ENCODE results near the gene C6orf136.

The C6orf136 gene

DNA sequence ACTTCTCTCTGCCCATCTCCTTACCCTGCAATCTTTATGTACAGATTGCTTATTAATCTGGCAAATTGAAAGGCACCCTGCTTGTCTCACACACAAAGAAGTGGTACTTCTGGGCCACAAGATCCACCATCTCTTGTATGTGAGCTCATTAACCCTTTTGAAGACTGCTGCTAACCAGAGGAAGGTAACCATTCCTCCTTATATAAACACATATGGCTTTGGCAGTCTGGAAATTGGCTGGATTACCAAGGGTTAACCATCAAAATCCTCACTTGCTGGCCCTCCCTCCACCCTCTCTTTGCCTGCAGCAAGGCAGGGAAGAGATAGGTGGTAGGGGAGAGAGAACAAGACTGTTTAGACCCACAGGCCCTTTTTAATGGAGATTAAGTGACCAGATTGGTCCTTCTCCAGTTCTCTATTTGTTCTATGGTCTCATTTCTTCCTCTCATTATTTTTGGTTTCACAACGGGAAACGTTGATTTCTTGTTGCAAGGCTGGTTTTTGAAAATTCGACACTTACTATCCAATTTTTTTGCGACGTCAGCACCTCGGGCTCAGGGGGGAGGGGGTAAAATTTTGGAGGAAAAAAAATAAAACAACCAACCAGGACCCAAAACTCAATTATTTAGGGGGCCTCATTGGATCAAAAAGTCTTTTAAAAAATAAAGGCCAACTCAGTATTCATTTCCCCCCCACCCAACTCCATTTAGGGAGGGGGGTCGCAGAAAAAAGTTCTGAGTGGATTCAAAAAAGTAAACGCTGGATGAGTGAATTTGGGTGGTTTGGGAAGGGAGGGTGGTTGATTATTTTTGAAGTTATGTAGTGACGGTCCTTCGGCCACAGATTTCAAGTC, 30.7 kb upstream of the C6orf136 start:
- DNase-seq (ENCODE audit: low read depth): peak; percentile 21

DNA sequence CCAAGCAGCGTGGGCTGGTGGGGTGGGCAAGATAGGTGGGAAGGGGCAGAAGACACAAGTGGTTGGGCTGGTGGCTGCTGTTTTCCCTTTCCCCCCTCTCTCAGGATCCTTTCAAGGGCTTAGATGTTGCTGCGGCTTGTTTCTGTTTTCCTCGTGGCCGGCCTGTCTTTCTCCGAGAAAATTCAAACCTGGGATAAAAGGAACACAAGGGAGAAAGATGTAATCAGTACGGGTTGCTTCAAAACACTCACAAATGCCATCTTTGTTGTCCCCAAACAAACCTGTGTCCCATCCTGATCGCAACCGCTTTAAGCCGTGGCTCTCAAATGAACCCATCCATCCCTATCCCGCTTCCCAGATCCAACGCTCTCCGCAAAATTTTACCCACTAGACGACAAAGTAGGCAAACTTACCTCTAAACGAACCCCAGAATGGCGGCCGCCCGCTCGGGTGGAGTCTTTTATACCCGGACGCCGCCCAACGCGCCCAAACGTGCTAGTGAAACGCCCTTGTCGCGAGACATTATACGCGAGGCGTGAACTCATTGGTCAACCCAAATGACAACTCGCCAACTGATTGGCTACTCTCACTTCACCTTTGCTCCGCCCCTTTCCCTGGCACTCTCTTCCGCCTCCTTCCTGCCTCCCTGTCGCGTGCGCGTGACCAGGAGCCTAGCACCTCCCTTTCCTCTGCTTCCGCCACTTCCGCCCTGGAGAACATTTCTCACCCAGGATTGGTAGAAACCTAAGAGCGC, 29.9 kb upstream of the C6orf136 start, which contains the start of gene PPP1R10:
TSS of gene PPP1R10 (minus strand) at position 433 of the 754 bp plus-strand sequence. CDS start 7,299 bp downstream, outside the sequence.
- peak; percentile 95 for DNase-seq (ENCODE audit: low read depth)

DNA sequence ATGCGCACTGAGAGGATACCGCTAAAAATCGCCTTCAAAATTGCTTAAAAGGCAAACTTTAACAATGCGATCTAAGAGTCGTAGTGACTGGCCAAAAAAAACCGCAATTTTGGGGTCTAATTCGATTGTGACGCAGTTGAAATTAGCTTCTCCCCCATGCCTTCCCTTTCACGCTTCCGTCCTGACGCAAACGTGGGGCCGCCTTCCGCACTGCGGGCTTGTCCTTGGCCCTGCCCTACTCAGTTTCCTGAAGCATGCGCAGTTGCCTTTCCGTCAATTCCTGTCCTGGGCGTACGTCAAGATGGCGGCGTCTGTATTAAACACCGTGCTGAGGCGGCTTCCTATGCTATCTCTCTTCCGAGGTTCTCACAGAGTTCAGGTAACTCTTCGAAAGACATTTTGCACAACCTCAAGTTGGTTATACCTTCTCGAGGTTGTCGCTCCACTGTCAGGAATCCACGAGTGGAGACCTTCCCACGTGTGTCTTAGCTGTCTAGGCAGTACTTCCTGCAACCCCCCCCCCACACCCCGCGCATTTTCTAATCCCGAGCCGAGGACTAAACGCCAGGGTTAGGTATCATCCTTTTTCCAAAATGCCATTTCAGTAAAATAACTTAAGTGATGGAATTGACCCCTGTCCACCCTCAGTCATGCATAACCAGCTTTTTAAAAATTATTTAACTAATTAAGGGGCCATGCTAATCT, 29.2 kb upstream of the C6orf136 start, which contains the start of gene MRPS18B:
TSS of gene MRPS18B (plus strand) at position 276 of the 705 bp plus-strand sequence. CDS start at position 302, 26 bp downstream.
- DNase-seq (ENCODE audit: low read depth): peak; percentile 97

DNA sequence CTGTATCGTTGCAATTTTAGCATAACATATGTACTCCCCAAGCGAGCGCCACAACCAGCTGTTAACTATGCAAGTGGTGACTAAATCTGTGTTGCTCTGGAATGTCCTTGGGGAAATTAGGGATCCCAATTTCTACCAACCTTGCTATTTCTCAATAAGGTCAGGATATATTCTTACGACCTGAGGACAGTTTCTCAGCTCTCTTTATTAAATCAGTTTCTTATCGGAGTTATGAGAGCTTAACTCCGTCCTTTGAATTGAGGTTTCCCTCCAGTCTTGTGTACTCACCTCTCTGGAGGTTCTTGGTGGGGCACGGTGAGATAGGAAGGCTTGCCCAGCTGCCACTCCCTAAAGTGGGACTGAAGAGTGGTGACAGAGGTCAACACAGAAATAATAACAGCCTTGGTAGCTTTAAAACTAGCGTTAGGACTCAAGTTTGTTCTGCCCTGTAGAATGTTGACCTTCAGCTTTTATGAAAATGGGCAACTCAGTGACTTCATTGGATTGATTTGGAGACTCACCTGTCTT, 28.6 kb upstream of the C6orf136 start:
- no peak for DNase-seq (ENCODE audit: low read depth)

DNA sequence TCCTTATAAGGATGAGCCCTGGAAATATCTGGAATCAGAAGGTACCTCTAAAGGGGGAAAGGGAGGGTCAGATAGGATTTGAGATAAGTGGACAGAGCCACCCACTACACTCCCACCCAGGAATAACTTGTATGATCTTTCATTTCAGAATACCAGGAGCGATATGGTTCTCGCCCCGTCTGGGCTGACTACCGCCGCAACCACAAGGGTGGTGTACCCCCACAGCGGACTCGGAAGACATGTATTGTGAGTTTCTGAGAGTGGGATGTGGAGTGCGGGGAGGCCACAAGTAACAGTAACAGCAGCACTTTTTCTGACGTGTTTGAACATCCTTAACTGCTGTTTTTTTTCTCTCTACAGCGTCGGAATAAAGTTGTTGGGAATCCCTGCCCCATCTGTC, 27.4 kb upstream of the C6orf136 start:
- DNase-seq (ENCODE audit: low read depth): no peak

DNA sequence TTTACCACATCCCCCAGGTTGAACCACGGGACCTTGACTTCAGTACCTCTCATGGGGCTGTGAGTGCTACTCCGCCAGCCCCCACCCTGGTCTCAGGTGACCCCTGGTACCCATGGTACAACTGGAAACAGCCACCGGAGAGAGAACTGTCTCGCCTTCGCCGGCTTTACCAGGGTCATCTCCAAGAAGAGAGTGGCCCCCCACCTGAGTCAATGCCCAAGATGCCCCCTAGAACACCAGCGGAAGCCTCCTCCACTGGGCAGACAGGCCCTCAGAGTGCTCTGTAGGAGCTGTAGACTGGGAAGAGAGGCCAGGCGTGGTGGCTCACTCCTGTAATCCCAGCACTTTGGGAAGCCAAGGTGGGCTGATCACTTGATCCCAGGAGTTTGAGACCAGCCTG, 21.4 kb upstream of the C6orf136 start:
- no peak for DNase-seq (ENCODE audit: low read depth)

DNA sequence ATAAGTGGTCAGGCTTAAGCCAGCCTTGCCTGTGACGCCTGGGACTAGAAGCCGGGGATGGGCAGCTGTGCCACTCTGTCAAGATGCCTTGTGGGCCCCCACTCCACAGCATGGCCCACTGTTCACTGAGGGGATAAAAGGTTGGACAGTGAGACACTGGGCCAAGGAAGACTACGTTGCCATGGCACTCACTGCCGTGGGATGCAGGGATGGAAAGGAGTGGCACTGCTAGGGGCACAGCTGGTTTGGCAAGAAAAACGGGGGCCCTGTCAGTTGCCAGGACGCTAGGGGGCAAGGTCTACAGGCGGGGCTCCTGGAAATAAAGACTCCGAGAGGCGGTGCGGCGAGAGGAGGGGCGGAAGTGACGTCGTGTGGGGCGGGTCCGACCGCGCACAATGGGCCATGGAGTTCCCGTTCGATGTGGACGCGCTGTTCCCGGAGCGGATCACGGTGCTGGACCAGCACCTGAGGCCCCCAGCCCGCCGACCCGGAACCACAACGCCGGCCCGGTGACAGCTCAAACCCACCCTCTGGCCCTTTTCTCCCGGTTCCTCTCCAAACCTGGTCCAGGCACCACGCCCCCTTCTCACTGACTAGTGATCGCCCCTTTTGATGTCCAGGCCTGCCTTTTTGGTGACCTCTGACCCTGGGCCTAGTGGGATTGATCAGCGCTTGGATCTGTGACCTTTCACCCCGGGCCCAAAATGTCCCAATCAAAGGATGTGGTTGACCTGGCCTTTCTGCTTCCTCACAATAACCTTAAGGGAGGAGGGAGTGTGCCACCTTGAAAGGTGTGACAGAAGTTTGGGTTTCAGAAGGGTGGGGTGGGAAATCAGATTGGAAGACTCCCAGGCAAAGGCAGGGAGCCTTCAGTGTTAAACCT, 20.2 kb upstream of the C6orf136 start, which contains the start of gene ATAT1:
TSS of gene ATAT1 (plus strand) at position 391 of the 883 bp plus-strand sequence.
- DNase-seq (ENCODE audit: low read depth): peak; percentile 81

DNA sequence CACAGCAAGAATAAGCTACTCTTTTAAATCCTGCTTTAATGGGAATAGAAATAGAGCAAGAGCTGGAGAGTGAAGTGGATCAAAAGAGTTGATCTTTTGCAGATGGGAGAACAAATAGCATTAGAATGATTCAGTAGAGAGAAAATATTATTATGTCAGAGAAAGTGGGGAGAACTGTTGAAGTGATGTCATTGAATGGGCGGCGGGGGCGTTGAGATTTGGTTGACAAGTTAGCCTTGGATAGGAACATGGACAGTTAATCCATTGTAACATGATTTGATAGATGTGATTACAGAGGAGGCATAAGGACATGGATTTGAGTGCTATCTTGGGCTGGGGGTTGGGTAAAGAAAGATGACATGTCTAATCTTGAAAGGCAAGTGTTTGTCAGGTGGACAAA, 11.1 kb upstream of the C6orf136 start:
- DNase-seq (ENCODE audit: low read depth): no peak

DNA sequence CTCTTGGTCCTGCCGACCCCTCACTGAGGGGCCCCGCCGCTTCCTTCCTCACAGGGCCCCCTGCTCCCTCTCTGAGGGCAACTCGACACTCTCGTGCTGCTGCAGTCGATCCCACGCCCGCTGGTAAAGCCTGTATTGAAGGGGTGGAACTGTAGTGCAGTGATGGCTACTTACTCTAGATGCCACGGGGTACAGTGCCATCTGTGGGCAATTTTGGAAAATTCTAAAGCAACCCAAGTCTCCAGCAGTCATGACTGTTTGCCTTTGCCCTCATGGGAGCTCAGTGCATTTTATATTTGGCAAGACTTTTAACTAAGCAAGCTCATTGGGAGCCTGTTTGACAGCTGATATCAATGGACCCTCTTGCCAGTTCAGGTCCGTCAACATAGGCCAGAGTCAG, 6.5 kb upstream of the C6orf136 start:
- no peak for DNase-seq (ENCODE audit: low read depth)

DNA sequence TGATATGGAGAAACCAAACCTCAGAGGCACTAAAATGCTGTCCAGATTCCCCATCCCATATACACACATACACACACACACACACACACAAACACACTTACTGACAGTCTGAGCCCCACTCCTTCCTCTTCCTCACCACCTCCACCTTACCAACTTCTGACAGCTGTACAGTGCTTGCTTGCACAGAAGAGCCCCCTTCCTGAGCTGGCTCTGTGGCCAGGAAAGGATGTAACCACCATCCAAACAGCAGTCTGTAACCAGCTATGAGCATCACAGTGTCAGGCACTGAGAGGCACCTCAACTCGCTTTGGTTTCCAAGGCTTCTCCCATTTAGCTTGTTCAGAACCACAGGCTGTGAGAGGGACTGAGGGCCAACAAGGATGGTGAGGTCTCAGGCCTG, 5.9 kb upstream of the C6orf136 start:
- no peak for DNase-seq (ENCODE audit: low read depth)

DNA sequence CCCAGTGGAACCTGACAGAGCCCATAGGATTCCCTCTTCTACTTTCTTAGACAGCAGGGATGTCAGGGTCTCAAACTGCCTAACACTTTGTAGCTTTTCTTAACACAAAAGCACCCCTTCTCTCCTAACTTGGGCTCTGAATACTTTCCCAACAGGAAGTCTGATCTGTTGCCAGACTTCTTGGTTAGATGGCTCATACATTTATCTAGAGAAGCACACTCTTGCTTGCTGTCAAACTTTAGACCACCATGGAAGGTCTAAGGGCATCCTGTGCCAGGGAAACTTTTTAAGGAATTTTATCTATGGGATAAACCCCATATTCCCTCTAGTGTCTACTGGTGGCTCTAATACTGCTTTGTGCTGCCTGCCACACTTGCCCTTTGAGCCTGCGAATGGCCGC, 3.3 kb upstream of the C6orf136 start:
- DNase-seq (ENCODE audit: low read depth): no peak

DNA sequence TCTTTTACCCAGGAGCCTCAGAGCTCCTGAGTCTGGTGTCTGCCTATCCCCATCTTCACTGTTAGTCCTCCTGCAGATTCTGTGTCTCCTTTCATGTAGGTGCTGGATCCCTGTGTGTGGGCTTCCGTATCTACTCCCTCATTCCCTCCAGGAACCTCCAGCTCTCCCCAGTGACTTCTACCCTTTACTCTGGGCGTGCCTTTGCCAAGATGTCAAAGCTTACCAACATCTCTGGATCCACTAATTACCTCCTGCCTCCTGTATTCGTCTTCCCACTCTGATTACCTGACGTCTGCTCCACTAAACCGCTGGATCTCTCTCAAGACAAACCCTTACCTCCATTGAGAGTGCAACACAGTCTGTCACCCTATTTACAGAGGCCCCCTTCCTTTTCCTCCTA, 2.2 kb upstream of the C6orf136 start:
- no peak for DNase-seq (ENCODE audit: low read depth)

DNA sequence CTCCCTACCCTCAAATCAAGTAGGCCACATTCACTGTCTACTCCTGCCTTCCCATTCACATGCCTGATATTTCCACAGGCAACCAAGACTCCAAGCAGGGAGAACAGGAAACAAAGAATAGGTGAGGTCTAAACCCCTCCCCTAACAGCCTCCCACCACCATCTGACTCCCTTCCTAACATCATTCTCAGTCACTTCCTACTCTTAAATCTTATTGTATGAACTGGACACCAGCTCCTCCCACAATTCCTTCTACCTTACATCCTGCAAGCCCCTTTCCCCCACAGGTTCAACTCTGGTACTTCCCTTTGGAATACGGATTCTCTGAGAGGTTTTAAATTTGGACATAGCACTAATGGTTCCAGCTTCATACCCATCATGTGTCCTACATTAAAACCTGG, 944 bp upstream of the C6orf136 start:
- no peak for DNase-seq (ENCODE audit: low read depth)

DNA sequence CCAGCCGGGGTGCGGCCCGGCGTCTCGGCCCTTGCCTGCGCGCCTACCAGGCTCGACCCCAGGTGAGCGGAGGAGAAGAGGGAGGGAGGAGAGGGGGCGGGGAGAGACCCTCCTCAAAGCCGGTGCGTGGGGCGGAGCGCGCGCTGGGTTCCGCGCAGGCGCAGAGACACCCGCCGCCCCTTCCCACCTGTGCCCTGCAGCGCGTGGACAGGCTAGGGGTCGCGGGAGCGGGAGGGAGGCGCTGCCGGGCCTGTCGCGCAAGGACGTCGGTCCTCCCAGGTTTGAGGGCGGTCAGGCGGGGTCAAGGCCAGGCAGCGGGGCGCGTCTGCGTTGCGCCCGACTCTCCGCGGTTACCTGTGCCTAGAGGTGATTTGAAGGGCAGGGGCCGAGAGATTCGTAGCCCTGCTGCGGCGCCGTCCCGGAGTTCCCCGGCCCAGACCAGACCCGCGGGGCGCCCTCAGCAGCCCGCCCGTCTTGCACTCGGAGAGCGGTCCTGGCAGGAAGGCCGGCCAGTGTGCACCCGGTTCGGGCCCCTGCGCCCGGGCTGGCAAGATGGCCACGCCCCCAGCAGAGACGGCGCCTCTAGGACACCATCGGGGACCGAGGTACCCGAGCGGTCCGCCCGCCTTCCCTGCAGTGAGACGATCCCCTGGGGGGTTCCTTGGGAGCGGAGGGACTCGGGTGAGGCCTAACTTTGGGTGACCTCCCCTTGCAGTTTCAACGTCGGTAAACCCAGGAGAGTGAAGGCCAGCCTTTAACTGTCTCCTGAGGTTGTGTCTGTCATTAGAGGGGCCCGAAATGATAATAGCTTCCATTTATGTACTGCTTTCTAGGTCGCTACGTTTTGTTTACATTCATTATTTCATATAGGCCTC, 546 bp downstream of the C6orf136 start:
- peak; percentile 50 for DNase-seq (ENCODE audit: low read depth)

DNA sequence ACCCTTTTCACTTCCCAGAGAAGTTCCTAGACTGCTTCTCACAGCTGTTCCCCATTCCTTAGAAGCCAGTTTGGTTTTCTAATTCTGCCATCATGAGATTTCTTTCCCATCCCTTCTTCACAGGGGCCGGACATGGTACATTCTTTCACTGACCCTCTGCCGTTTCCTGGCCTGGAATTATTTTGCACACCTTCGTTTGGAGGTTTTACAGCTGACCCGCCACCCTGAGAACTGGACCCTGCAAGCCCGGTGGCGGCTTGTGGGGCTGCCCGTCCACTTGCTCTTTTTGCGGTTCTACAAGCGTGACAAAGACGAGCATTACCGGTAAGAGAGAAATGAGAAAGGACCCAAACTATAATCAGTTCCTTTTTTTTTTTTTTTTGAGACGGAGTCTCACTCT, 4.2 kb downstream of the C6orf136 start:
- no peak for DNase-seq (ENCODE audit: low read depth)

DNA sequence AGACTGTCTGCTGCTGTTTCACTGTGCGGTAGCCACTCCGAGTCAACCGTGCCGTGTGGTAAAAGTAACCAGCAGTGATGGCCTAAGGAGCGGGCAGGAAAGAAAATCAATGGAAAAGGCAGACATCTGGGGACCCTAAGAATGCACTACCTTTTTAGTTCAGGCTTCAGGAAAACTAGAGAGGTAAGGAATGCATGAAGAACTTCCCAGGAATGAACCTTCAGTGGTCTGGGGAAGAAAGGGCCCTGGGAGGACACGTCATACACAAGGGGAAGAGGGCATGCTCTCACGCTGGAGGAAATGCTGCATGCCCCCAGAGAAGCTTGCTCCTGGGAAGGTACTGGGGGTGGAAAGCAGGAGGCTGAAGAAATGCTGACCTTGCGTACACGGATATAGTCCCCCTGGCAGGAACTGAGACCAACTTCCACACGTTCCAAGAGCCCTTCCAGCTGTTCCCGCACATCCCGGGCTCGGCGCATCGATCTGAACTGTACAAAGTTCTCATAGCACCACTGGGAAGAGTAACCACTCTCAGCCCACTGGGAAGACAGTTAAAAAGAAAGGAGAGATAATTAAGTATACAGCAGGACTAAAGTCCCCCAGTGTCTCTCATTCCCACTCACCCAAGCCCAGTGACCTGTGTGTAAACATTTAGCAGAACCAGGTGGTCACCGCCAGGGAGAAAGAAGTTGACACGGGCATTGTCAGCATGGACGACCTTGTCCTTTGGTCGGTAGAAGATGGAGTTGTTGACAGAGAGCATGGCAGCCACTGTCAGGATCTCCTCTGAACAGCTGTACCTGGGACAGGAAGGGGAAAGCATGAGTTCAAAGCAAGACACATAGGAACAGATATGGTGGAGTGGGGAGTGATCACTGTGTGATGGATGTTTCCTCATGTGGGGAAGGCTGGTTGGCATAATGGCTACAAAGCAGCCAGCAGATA, 8.1 kb downstream of the C6orf136 start:
- no peak for DNase-seq (ENCODE audit: low read depth)

DNA sequence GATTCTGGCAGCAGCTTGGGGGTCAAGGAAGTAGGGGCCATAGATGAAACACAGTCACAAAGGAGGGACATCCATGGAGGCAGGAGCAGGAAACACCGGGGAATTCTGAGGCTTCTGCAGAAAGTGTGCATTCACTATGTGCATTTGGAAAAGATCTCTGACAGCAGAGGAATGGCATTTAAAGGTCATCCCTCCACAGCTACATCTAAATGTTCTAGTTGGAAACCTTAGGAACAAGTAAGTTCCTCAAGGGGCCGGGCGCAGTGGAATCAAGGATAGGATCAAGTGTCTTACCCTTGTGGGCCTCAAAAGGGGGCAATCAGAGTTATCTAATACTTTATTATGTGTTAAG, 8.8 kb downstream of the C6orf136 start:
- no peak for DNase-seq (ENCODE audit: low read depth)

DNA sequence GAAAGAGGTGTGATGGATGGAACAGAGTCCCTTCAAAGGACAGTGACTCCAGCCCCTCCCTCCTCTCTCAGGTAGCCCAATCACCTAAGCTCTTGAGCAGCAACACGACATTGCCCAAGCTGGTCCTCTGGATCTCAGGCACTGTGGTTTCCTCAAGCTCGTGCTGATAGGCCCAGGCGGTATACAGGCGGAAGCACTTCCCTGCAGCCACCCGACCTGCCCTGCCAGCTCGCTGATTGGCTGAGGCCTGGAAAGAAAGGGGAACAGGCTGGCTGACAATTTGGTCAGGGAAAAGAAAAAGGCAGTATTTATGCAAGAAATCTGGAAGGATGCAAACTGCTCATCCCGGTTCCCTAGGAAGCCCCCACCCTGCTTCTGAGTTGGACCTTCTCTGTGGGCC, 9.6 kb downstream of the C6orf136 start:
- DNase-seq (ENCODE audit: low read depth): no peak

DNA sequence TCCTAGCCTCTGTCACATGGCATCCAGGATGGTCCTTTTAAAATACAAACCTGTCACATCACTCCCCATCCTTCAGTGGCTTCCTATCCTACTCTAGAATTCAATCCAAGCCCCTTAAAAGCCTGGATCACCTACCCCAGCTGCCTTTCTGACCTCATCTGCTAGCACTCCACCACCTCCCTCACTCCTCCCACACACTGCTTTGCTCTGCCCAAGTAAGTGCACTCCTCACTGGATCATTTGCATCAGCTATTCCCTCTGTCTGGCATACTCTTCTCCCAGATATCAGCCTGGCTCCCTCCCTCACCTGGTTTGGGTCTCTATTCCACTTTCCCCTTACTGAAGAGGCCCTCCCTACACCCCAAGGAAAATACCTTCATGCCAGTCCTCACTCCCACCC, 10.5 kb downstream of the C6orf136 start:
- DNase-seq (ENCODE audit: low read depth): no peak
